ENCODE data around the gene ALCAM. TPM values are rescaled to one million over a fixed set of nuclear protein-coding genes. Genes with fewer than 3 reads are reported as not detected.

ALCAM gene
- total and polyA plus RNA-seq, 2 donors (not counting 3 experiments of a cell fraction or from before 2014, with no cell fraction given), result 46.3 to 118 TPM

- Histone ChIP-seq H3K4me2 (ENCODE audit: insufficient read depth, low read length) (no peak overlapping the region), H3K27ac (ENCODE audit: insufficient read depth, low read depth, low read length) (no peak overlapping the region), H3K9me1 (replicated peaks; ENCODE audit: control insufficient read depth, extremely low read depth, insufficient read depth, low read length) (no peaks in the 10 kb centered on the region), H3K9me3 (replicated peaks; ENCODE audit: control insufficient read depth, insufficient read depth, low read length) (no peaks in the 10 kb centered on the region), H3K4me1 (ENCODE audit: control insufficient read depth, extremely low read depth, insufficient read depth, low read length) (no peaks in the 10 kb centered on the region), H3K79me2 (ENCODE audit: control insufficient read depth, insufficient read depth, low read length) (no peaks in the 10 kb centered on the region), H3K4me3 (replicated peaks in 1 of 3; ENCODE audit: insufficient read depth in 1 of 3, low read depth in 1 of 3, low read length in 3 of 3) (no peak overlapping the region), H3K36me3 (ENCODE audit: control insufficient read depth in 2 of 2, extremely low read depth in 1 of 2, insufficient read depth in 2 of 2, low read length in 2 of 2) (no peaks in the 10 kb centered on the region), H3K9ac (replicated peaks; ENCODE audit: extremely low read depth, insufficient read depth, low read length) (no peak overlapping the region), H2AFZ (ENCODE audit: low read depth, low read length) (no peak overlapping the region), H4K20me1 (replicated peaks; ENCODE audit: control insufficient read depth, extremely low read depth, insufficient read depth, low read length) (no peaks in the 10 kb centered on the region), H3K27me3 (ENCODE audit: control insufficient read depth in 2 of 2, insufficient read depth in 2 of 2, low read length in 2 of 2) (no peaks in the 10 kb centered on the region)
- FAIRE-seq (no peak), DNase-seq (ENCODE audit: low read depth, low spot score) (no peak)
- dilution Hi-C loops (cut with MboI; ENCODE audit: extremely low pct_ligation_motif_present, low sequenced_read_pairs), result no loop called here
- ChIA-PET CTCF (no interaction called here), POLR2A (no interaction called here)
- BruUV-seq (replicated peaks), result no TSS peak
- TF ChIP-seq EZH2 (IDR thresholded peaks at IDR 0.05; ENCODE audit: borderline replicate concordance, low read depth, low read length, severe bottlenecking) (no peak), GATA2 (IDR thresholded peaks at IDR 0.05; ENCODE audit: insufficient read depth, insufficient read length, low read depth, low read length) (no peak), MAX (IDR thresholded peaks at IDR 0.05; ENCODE audit: insufficient read depth, insufficient read length) (no peak), JUN (IDR thresholded peaks at IDR 0.05; ENCODE audit: borderline replicate concordance, insufficient read depth, insufficient read length, low read depth) (no peak), POLR2A (IDR thresholded peaks at IDR 0.05; ENCODE audit: low read depth, low read length) (no peak)
- TF ChIP-seq, protein P1, sequence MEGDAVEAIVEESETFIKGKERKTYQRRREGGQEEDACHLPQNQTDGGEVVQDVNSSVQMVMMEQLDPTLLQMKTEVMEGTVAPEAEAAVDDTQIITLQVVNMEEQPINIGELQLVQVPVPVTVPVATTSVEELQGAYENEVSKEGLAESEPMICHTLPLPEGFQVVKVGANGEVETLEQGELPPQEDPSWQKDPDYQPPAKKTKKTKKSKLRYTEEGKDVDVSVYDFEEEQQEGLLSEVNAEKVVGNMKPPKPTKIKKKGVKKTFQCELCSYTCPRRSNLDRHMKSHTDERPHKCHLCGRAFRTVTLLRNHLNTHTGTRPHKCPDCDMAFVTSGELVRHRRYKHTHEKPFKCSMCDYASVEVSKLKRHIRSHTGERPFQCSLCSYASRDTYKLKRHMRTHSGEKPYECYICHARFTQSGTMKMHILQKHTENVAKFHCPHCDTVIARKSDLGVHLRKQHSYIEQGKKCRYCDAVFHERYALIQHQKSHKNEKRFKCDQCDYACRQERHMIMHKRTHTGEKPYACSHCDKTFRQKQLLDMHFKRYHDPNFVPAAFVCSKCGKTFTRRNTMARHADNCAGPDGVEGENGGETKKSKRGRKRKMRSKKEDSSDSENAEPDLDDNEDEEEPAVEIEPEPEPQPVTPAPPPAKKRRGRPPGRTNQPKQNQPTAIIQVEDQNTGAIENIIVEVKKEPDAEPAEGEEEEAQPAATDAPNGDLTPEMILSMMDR (IDR thresholded peaks at IDR 0.05; ENCODE audit: extremely low read depth in 1 of 2, insufficient read depth in 1 of 2, low read depth in 1 of 2, low read length in 2 of 2), result no peak
- intact Hi-C loops (cut with micrococcal nuclease), result no loop called here
Observed at GRCh38 chr3:105496343-105496742, 129.6 kb downstream of the ALCAM start.

GRCh38 chr3:105497386-105497785, 130.7 kb downstream of the ALCAM start:
- no peaks in the 10 kb centered on the region for H3K9me3 ChIP-seq (replicated peaks; ENCODE audit: control insufficient read depth, insufficient read depth, low read length)
- no peak overlapping the region for H3K9ac ChIP-seq (replicated peaks; ENCODE audit: extremely low read depth, insufficient read depth, low read length)
- no peaks in the 10 kb centered on the region for H3K36me3 ChIP-seq (ENCODE audit: control insufficient read depth in 2 of 2, extremely low read depth in 1 of 2, insufficient read depth in 2 of 2, low read length in 2 of 2)
- H2AFZ ChIP-seq (ENCODE audit: low read depth, low read length), result no peak overlapping the region
- no TSS peak for BruUV-seq (replicated peaks)
- H3K4me1 ChIP-seq (ENCODE audit: control insufficient read depth, extremely low read depth, insufficient read depth, low read length), result no peaks in the 10 kb centered on the region
- H3K27ac ChIP-seq (ENCODE audit: insufficient read depth, low read depth, low read length), result no peak overlapping the region
- intact Hi-C loops (cut with micrococcal nuclease) (no loop called here), dilution Hi-C loops (cut with MboI; ENCODE audit: extremely low pct_ligation_motif_present, low sequenced_read_pairs) (no loop called here)
- H3K4me2 ChIP-seq (ENCODE audit: insufficient read depth, low read length), result no peak overlapping the region
- no peaks in the 10 kb centered on the region for H3K9me1 ChIP-seq (replicated peaks; ENCODE audit: control insufficient read depth, extremely low read depth, insufficient read depth, low read length)
- TF ChIP-seq MYC (IDR thresholded peaks at IDR 0.05; ENCODE audit: low read depth, low read length) (no peak), JUN (IDR thresholded peaks at IDR 0.05; ENCODE audit: borderline replicate concordance, insufficient read depth, insufficient read length, low read depth) (no peak), GATA2 (IDR thresholded peaks at IDR 0.05; ENCODE audit: insufficient read depth, insufficient read length, low read depth, low read length) (no peak), MAX (IDR thresholded peaks at IDR 0.05; ENCODE audit: insufficient read depth, insufficient read length) (no peak), POLR2A (IDR thresholded peaks at IDR 0.05; ENCODE audit: low read depth, low read length) (no peak), EZH2 (IDR thresholded peaks at IDR 0.05; ENCODE audit: borderline replicate concordance, low read depth, low read length, severe bottlenecking) (no peak)
- H3K27me3 ChIP-seq (ENCODE audit: control insufficient read depth in 2 of 2, insufficient read depth in 2 of 2, low read length in 2 of 2), result no peaks in the 10 kb centered on the region
- no peaks in the 10 kb centered on the region for H3K79me2 ChIP-seq (ENCODE audit: control insufficient read depth, insufficient read depth, low read length)
- H4K20me1 ChIP-seq (replicated peaks; ENCODE audit: control insufficient read depth, extremely low read depth, insufficient read depth, low read length), result no peaks in the 10 kb centered on the region
- DNase-seq (ENCODE audit: low read depth, low spot score), result no peak
- ChIA-PET CTCF (no interaction called here), POLR2A (no interaction called here)
- FAIRE-seq, result no peak
- no peak overlapping the region for H3K4me3 ChIP-seq (replicated peaks in 1 of 3; ENCODE audit: insufficient read depth in 1 of 3, low read depth in 1 of 3, low read length in 3 of 3)
